Measurements from ENCODE around the gene MBTPS1. TPM values are rescaled to one million over a fixed set of nuclear protein-coding genes. Genes with fewer than 3 reads are reported as not detected.

The MBTPS1 gene
- total and polyA plus RNA-seq, 2 donors (not counting 1 experiment from before 2014, with no cell fraction given), result 80.3 to 109 TPM

GRCh38 chr16:84156342-84156784, 39.6 kb upstream of the MBTPS1 start:
- no peak for TF ChIP-seq EZH2 (IDR thresholded peaks at IDR 0.05; ENCODE audit: low read length, missing control alignments)
- TF ChIP-seq, protein P1, sequence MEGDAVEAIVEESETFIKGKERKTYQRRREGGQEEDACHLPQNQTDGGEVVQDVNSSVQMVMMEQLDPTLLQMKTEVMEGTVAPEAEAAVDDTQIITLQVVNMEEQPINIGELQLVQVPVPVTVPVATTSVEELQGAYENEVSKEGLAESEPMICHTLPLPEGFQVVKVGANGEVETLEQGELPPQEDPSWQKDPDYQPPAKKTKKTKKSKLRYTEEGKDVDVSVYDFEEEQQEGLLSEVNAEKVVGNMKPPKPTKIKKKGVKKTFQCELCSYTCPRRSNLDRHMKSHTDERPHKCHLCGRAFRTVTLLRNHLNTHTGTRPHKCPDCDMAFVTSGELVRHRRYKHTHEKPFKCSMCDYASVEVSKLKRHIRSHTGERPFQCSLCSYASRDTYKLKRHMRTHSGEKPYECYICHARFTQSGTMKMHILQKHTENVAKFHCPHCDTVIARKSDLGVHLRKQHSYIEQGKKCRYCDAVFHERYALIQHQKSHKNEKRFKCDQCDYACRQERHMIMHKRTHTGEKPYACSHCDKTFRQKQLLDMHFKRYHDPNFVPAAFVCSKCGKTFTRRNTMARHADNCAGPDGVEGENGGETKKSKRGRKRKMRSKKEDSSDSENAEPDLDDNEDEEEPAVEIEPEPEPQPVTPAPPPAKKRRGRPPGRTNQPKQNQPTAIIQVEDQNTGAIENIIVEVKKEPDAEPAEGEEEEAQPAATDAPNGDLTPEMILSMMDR (conservative IDR thresholded peaks at IDR 0.05 in 1 of 2, IDR thresholded peaks at IDR 0.05 in 1 of 2; ENCODE audit: low read depth in 1 of 2, low read length in 2 of 2), result peak in 1 of 2 donors; percentile 28
- DNase-seq (ENCODE audit: low read depth in 2 of 2), result peak; percentile 32 to 54

GRCh38 chr16:84155771-84156170, 39.0 kb upstream of the MBTPS1 start:
- no peaks in the 10 kb centered on the region for H3K36me3 ChIP-seq (ENCODE audit: control insufficient read depth, insufficient read depth, low read length)
- no peak overlapping the region for H3K27ac ChIP-seq (ENCODE audit: insufficient read depth, low read length)
- H3K4me3 ChIP-seq (replicated peaks in 1 of 4; ENCODE audit: control extremely low read depth in 1 of 4, insufficient read depth in 1 of 4, low read depth in 3 of 4, low read length in 4 of 4), result no peak overlapping the region
- no peaks in the 10 kb centered on the region for H3K79me2 ChIP-seq (ENCODE audit: control insufficient read depth, insufficient read depth, low read length)
- no peak overlapping the region for H3K9ac ChIP-seq (ENCODE audit: insufficient read depth, low read length)
- H3K9me3 ChIP-seq (ENCODE audit: control insufficient read depth, insufficient read depth, low read depth, low read length), result no peaks in the 10 kb centered on the region
- TF ChIP-seq, protein P1 (conservative IDR thresholded peaks at IDR 0.05 in 1 of 2, IDR thresholded peaks at IDR 0.05 in 1 of 2; ENCODE audit: low read depth in 1 of 2, low read length in 2 of 2), result no peak
- no peak for TF ChIP-seq EZH2 (IDR thresholded peaks at IDR 0.05; ENCODE audit: low read length, missing control alignments)
- H3K4me2 ChIP-seq (ENCODE audit: extremely low read depth, insufficient read depth, low read length), result no peak overlapping the region
- H2AFZ ChIP-seq (ENCODE audit: low read length), result no peak overlapping the region
- H3K27me3 ChIP-seq (ENCODE audit: control insufficient read depth, insufficient read depth, low read length), result peaks cover 18% of the 10 kb centered on the region
- no peaks in the 10 kb centered on the region for H3K4me1 ChIP-seq (ENCODE audit: control insufficient read depth, extremely low read depth, insufficient read depth, low read length)
- no peaks in the 10 kb centered on the region for H4K20me1 ChIP-seq (ENCODE audit: control insufficient read depth, extremely low read depth, insufficient read depth, low read length)
- no peak for DNase-seq (ENCODE audit: low read depth in 2 of 2)

More at GRCh38 chr16:84156342-84156784, 39.6 kb upstream of the MBTPS1 start:
- Histone ChIP-seq H3K79me2 (ENCODE audit: control insufficient read depth, insufficient read depth, low read length) (no peaks in the 10 kb centered on the region), H3K4me2 (ENCODE audit: extremely low read depth, insufficient read depth, low read length) (no peak overlapping the region), H2AFZ (ENCODE audit: low read length) (no peak overlapping the region), H3K36me3 (ENCODE audit: control insufficient read depth, insufficient read depth, low read length) (no peaks in the 10 kb centered on the region), H4K20me1 (ENCODE audit: control insufficient read depth, extremely low read depth, insufficient read depth, low read length) (no peaks in the 10 kb centered on the region), H3K4me3 (replicated peaks in 1 of 4; ENCODE audit: control extremely low read depth in 1 of 4, insufficient read depth in 1 of 4, low read depth in 3 of 4, low read length in 4 of 4) (no peak overlapping the region), H3K27me3 (ENCODE audit: control insufficient read depth, insufficient read depth, low read length) (peaks cover 18% of the 10 kb centered on the region), H3K27ac (ENCODE audit: insufficient read depth, low read length) (no peak overlapping the region), H3K4me1 (ENCODE audit: control insufficient read depth, extremely low read depth, insufficient read depth, low read length) (no peaks in the 10 kb centered on the region), H3K9me3 (ENCODE audit: control insufficient read depth, insufficient read depth, low read depth, low read length) (no peaks in the 10 kb centered on the region), H3K9ac (ENCODE audit: insufficient read depth, low read length) (no peak overlapping the region)

DNA sequence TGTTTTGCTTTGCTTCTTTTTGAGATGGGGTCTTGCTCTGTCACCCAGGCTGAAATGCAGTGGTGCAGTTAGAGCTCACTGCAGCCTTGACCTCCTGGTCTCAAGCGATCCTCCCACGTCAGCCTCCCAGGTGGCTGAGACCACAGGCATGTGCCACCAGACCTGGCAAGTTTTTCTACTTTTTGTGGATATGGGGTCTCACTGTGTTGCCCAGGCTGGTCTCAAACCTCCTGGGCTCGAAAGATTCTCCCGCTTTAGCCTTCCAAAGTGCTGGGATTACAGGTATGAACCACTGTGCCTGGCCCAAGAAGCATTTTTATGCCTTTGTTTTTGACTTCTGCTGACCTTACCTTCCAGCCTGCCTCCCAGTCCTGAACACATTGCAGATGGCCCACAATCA, 38.5 kb upstream of the MBTPS1 start:
- H3K27me3 ChIP-seq (ENCODE audit: control insufficient read depth, insufficient read depth, low read length), result peaks cover 18% of the 10 kb centered on the region
- H2AFZ ChIP-seq (ENCODE audit: low read length), result no peak overlapping the region

More for the DNA sequence above, 38.5 kb upstream of the MBTPS1 start:
- Histone ChIP-seq H3K4me1 (ENCODE audit: control insufficient read depth, extremely low read depth, insufficient read depth, low read length) (no peaks in the 10 kb centered on the region), H4K20me1 (ENCODE audit: control insufficient read depth, extremely low read depth, insufficient read depth, low read length) (no peaks in the 10 kb centered on the region), H3K79me2 (ENCODE audit: control insufficient read depth, insufficient read depth, low read length) (no peaks in the 10 kb centered on the region), H3K9ac (ENCODE audit: insufficient read depth, low read length) (no peak overlapping the region), H3K4me2 (ENCODE audit: extremely low read depth, insufficient read depth, low read length) (no peak overlapping the region), H3K27ac (ENCODE audit: insufficient read depth, low read length) (no peak overlapping the region), H3K9me3 (ENCODE audit: control insufficient read depth, insufficient read depth, low read depth, low read length) (no peaks in the 10 kb centered on the region), H3K4me3 (replicated peaks in 1 of 4; ENCODE audit: control extremely low read depth in 1 of 4, insufficient read depth in 1 of 4, low read depth in 3 of 4, low read length in 4 of 4) (no peak overlapping the region), H3K36me3 (ENCODE audit: control insufficient read depth, insufficient read depth, low read length) (no peaks in the 10 kb centered on the region)
- DNase-seq (ENCODE audit: low read depth in 2 of 2), result no peak
- no peak for TF ChIP-seq EZH2 (IDR thresholded peaks at IDR 0.05; ENCODE audit: low read length, missing control alignments)
- TF ChIP-seq, protein P1 (conservative IDR thresholded peaks at IDR 0.05 in 1 of 2, IDR thresholded peaks at IDR 0.05 in 1 of 2; ENCODE audit: low read depth in 1 of 2, low read length in 2 of 2), result no peak

Measured in fibroblast of lung (primary cell).